ENCODE results near the gene NSRP1.
"Not testable (repeated sequence)": the region's sequence is repeated elsewhere in the genome, so short reads cannot be mapped to it uniquely, and the experiment has no call there.

Gene NSRP1

DNA sequence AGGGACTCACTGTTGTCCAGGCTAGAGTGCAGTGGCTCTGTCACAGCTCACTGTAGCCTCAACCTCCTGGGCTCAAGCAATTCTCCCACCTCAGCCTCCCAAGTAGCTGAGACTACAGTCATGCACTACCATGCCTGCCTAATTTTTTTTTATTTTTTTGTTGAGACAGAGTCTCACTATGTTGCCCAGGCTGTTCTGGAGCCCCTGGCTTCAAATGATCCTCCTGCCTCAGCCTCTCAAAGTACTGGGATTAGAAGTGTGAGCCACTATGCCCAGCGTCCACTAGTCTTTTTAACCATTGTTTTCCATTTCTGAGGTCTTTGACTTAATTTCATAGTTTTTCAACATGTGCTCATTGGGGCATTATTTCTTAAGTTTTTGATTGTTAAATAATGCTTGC is 13.5 kb downstream of the NSRP1 start:
- Histone ChIP-seq H3K27ac (ENCODE audit: low read length) (no peak overlapping the region), H3K4me1 (ENCODE audit: control insufficient read depth, low read depth, low read length) (peaks cover 13% of the 10 kb centered on the region), H3K27me3 (ENCODE audit: control insufficient read depth, insufficient read depth, low read length) (no peaks in the 10 kb centered on the region), H3K36me3 (ENCODE audit: control insufficient read depth, low read depth, low read length) (peaks cover 15% of the 10 kb centered on the region), H3K9me3 (ENCODE audit: control insufficient read depth, low read depth, low read length) (no peaks in the 10 kb centered on the region), H3K9ac (ENCODE audit: low read length) (no peak overlapping the region), H3K4me3 (ENCODE audit: low read length) (no peak overlapping the region)

GRCh38 chr17:30132615-30133014 is 16.0 kb downstream of the NSRP1 start:
- Histone ChIP-seq H3K36me3 (ENCODE audit: control insufficient read depth, low read depth, low read length) (peaks cover 8% of the 10 kb centered on the region), H3K9ac (ENCODE audit: low read length) (no peak overlapping the region), H3K4me3 (ENCODE audit: low read length) (no peak overlapping the region), H3K9me3 (ENCODE audit: control insufficient read depth, low read depth, low read length) (no peaks in the 10 kb centered on the region), H3K27ac (ENCODE audit: low read length) (no peak overlapping the region), H3K4me1 (ENCODE audit: control insufficient read depth, low read depth, low read length) (peaks cover 13% of the 10 kb centered on the region), H3K27me3 (ENCODE audit: control insufficient read depth, insufficient read depth, low read length) (no peaks in the 10 kb centered on the region)

GRCh38 chr17:30133197-30133596 is 16.6 kb downstream of the NSRP1 start:
- H3K27me3 ChIP-seq (ENCODE audit: control insufficient read depth, insufficient read depth, low read length) = no peaks in the 10 kb centered on the region

GRCh38 chr17:30134551-30134950 is 17.9 kb downstream of the NSRP1 start:
- no peak overlapping the region for H3K27ac ChIP-seq (ENCODE audit: low read length)
- no peaks in the 10 kb centered on the region for H3K9me3 ChIP-seq (ENCODE audit: control insufficient read depth, low read depth, low read length)
- peaks cover 4% of the 10 kb centered on the region for H3K36me3 ChIP-seq (ENCODE audit: control insufficient read depth, low read depth, low read length)
- no peak overlapping the region for H3K9ac ChIP-seq (ENCODE audit: low read length)
- H3K4me1 ChIP-seq (ENCODE audit: control insufficient read depth, low read depth, low read length) = peaks cover 13% of the 10 kb centered on the region
- no peaks in the 10 kb centered on the region for H3K27me3 ChIP-seq (ENCODE audit: control insufficient read depth, insufficient read depth, low read length)
- no peak overlapping the region for H3K4me3 ChIP-seq (ENCODE audit: low read length)

More at GRCh38 chr17:30133197-30133596, 16.6 kb downstream of the NSRP1 start:
- peaks cover 8% of the 10 kb centered on the region for H3K36me3 ChIP-seq (ENCODE audit: control insufficient read depth, low read depth, low read length)
- H3K4me1 ChIP-seq (ENCODE audit: control insufficient read depth, low read depth, low read length) = peaks cover 13% of the 10 kb centered on the region
- H3K9ac ChIP-seq (ENCODE audit: low read length) = no peak overlapping the region
- no peaks in the 10 kb centered on the region for H3K9me3 ChIP-seq (ENCODE audit: control insufficient read depth, low read depth, low read length)
- no peak overlapping the region for H3K27ac ChIP-seq (ENCODE audit: low read length)
- H3K4me3 ChIP-seq (ENCODE audit: low read length) = no peak overlapping the region

GRCh38 chr17:30137158-30137557 is 20.5 kb downstream of the NSRP1 start:
- H3K9me3 ChIP-seq (ENCODE audit: control insufficient read depth, low read depth, low read length) = no peaks in the 10 kb centered on the region
- no peak overlapping the region for H3K9ac ChIP-seq (ENCODE audit: low read length)
- H3K4me3 ChIP-seq (ENCODE audit: low read length) = no peak overlapping the region
- H3K27ac ChIP-seq (ENCODE audit: low read length) = no peak overlapping the region
- H3K4me1 ChIP-seq (ENCODE audit: control insufficient read depth, low read depth, low read length) = no peaks in the 10 kb centered on the region
- H3K27me3 ChIP-seq (ENCODE audit: control insufficient read depth, insufficient read depth, low read length) = no peaks in the 10 kb centered on the region
- peaks cover 4% of the 10 kb centered on the region for H3K36me3 ChIP-seq (ENCODE audit: control insufficient read depth, low read depth, low read length)

DNA sequence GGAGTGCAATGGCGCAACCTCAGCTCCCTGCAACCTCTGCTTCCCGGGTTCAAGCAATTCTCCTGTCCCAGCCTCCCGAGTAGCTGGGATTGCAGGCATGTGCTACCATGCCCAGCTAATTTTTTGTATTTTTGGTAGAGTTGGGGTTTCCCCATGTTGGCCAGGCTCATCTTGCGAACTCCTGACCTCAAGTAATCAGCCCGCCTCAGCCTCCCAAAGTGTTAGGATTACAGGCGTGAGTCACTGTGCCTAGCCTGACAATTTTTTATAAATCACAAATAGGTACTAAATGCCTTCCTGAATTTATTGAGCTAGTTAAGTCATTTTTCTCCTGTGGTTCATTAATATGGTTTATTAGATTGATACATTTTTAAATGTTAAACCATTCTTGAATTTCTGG is 31.2 kb downstream of the NSRP1 start:
- not testable (repeated sequence) for H3K4me1 ChIP-seq (ENCODE audit: control insufficient read depth, low read depth, low read length); H3K27me3 ChIP-seq (ENCODE audit: control insufficient read depth, insufficient read depth, low read length); H3K9ac ChIP-seq (ENCODE audit: low read length); H3K27ac ChIP-seq (ENCODE audit: low read length); H3K9me3 ChIP-seq (ENCODE audit: control insufficient read depth, low read depth, low read length); H3K4me3 ChIP-seq (ENCODE audit: low read length); H3K36me3 ChIP-seq (ENCODE audit: control insufficient read depth, low read depth, low read length)

DNA sequence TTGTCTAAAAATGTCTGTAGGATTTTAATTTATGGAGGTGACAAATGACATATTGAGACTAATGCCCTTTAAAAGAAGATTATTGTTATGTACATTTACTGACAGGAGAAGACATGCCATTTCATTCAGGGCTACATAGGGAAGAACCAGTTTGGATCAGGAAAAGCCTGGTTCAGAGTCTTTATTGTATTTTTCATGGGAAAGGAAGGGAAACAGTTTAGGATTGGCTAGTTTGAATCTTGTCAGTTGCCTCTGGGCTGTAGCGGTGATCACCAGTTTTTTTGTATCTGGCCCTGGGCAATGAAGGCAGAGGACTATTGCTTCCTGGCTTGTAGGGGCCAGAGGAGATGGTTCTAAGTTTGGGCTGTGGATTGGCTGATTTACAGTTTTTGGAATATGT is 31.8 kb downstream of the NSRP1 start:
- Histone ChIP-seq H3K9ac (ENCODE audit: low read length) (no peak overlapping the region), H3K36me3 (ENCODE audit: control insufficient read depth, low read depth, low read length) (no peaks in the 10 kb centered on the region), H3K27me3 (ENCODE audit: control insufficient read depth, insufficient read depth, low read length) (no peaks in the 10 kb centered on the region), H3K4me3 (ENCODE audit: low read length) (no peak overlapping the region), H3K4me1 (ENCODE audit: control insufficient read depth, low read depth, low read length) (peaks cover 6% of the 10 kb centered on the region), H3K27ac (ENCODE audit: low read length) (no peak overlapping the region), H3K9me3 (ENCODE audit: control insufficient read depth, low read depth, low read length) (no peaks in the 10 kb centered on the region)

DNA sequence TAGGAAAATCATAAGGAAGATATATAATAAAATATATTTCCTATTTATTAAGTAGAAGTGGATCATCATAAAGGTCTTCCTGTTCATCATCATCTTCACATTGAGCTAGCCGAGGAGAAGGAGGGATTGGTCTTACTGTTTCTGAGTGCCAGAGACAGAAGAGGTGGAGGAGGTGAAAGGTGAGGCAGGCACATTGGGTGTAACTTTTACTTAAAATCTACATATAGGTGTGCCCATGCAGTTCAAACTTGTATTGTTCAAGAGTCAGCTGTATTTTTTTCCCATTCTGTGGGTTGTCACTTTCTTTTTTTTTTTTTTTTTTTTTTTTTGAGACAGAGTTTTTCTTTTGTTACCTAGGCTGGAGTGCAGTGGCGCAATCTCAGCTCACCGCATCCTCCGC is 34.9 kb downstream of the NSRP1 start:
- Histone ChIP-seq H3K9ac (ENCODE audit: low read length) (no peak overlapping the region), H3K4me1 (ENCODE audit: control insufficient read depth, low read depth, low read length) (peaks cover 6% of the 10 kb centered on the region), H3K4me3 (ENCODE audit: low read length) (no peak overlapping the region), H3K27ac (ENCODE audit: low read length) (no peak overlapping the region), H3K9me3 (ENCODE audit: control insufficient read depth, low read depth, low read length) (no peaks in the 10 kb centered on the region), H3K36me3 (ENCODE audit: control insufficient read depth, low read depth, low read length) (peaks cover under 1% of the 10 kb centered on the region), H3K27me3 (ENCODE audit: control insufficient read depth, insufficient read depth, low read length) (no peaks in the 10 kb centered on the region)

- H3K4me3 ChIP-seq (ENCODE audit: low read length) = no peak overlapping the region
- no peaks in the 10 kb centered on the region for H3K27me3 ChIP-seq (ENCODE audit: control insufficient read depth, insufficient read depth, low read length)
- peaks cover 6% of the 10 kb centered on the region for H3K36me3 ChIP-seq (ENCODE audit: control insufficient read depth, low read depth, low read length)
- H3K9me3 ChIP-seq (ENCODE audit: control insufficient read depth, low read depth, low read length) = peaks cover under 1% of the 10 kb centered on the region
- H3K27ac ChIP-seq (ENCODE audit: low read length) = no peak overlapping the region
- H3K4me1 ChIP-seq (ENCODE audit: control insufficient read depth, low read depth, low read length) = no peaks in the 10 kb centered on the region
- H3K9ac ChIP-seq (ENCODE audit: low read length) = no peak overlapping the region
Measured at GRCh38 chr17:30153463-30153862, 36.8 kb downstream of the NSRP1 start.

DNA sequence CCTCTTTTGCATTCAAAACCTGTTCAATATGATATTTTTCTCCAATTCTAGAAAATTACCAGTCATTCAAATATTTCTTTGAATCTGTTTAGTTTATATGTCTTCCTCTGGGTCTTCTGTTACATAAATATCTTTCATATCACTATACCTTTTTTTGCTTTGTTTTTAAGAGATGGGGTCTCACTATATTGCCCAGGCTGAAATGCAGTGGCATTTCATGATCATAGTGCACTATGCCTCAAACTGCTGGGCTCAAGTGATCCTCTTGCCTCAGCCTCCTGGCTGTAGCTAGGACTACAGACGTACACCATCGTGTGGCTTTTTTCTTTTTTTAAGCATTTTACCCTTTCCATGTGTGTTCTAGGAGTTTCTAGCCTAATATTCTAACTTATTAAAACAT is 38.8 kb downstream of the NSRP1 start:
- peaks cover 8% of the 10 kb centered on the region for H3K36me3 ChIP-seq (ENCODE audit: control insufficient read depth, low read depth, low read length)
- peaks cover 8% of the 10 kb centered on the region for H3K9me3 ChIP-seq (ENCODE audit: control insufficient read depth, low read depth, low read length)
- H3K27ac ChIP-seq (ENCODE audit: low read length) = no peak overlapping the region
- no peak overlapping the region for H3K9ac ChIP-seq (ENCODE audit: low read length)
- no peak overlapping the region for H3K4me3 ChIP-seq (ENCODE audit: low read length)
- H3K4me1 ChIP-seq (ENCODE audit: control insufficient read depth, low read depth, low read length) = no peaks in the 10 kb centered on the region
- no peaks in the 10 kb centered on the region for H3K27me3 ChIP-seq (ENCODE audit: control insufficient read depth, insufficient read depth, low read length)

DNA sequence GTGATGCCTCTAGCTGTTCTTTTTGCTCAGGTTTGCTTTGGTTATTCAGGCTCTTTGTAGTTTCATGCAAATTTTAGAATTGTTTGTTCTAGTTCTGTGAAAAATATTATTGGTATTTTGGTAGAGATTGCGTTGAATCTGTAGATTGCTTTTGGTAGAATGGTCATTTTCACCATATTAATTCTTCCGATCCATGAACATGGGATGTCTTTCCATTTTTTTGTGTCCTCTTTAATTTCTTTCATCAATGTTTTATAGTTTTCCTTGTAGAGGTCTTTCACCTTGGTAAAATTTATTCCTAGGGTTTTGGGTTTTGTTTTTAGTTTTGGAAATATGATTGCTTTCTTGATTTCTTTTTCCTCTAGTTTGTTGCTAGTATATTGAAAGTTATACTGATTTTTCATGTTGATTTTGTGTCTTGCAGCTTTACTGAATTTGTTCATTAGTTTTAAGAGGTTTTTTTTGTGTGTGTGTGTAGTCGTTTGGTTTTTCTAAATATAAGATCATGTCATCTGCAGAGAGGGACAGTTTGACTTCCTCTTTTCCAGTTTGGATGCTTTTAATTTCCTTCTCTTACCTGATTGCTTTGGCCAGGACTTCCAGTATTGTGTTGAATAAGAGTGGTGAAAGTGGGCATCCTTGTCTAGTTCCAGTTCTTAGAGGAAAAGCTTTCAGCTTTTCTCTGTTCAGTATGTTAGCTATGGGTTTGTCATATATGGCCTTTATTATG is 42.4 kb downstream of the NSRP1 start:
- H3K4me3 ChIP-seq (ENCODE audit: low read length) = no peak overlapping the region
- peaks cover 8% of the 10 kb centered on the region for H3K9me3 ChIP-seq (ENCODE audit: control insufficient read depth, low read depth, low read length)
- H3K4me1 ChIP-seq (ENCODE audit: control insufficient read depth, low read depth, low read length) = no peaks in the 10 kb centered on the region
- peaks cover 12% of the 10 kb centered on the region for H3K36me3 ChIP-seq (ENCODE audit: control insufficient read depth, low read depth, low read length)
- no peaks in the 10 kb centered on the region for H3K27me3 ChIP-seq (ENCODE audit: control insufficient read depth, insufficient read depth, low read length)
- H3K9ac ChIP-seq (ENCODE audit: low read length) = no peak overlapping the region
- no peak overlapping the region for H3K27ac ChIP-seq (ENCODE audit: low read length)

DNA sequence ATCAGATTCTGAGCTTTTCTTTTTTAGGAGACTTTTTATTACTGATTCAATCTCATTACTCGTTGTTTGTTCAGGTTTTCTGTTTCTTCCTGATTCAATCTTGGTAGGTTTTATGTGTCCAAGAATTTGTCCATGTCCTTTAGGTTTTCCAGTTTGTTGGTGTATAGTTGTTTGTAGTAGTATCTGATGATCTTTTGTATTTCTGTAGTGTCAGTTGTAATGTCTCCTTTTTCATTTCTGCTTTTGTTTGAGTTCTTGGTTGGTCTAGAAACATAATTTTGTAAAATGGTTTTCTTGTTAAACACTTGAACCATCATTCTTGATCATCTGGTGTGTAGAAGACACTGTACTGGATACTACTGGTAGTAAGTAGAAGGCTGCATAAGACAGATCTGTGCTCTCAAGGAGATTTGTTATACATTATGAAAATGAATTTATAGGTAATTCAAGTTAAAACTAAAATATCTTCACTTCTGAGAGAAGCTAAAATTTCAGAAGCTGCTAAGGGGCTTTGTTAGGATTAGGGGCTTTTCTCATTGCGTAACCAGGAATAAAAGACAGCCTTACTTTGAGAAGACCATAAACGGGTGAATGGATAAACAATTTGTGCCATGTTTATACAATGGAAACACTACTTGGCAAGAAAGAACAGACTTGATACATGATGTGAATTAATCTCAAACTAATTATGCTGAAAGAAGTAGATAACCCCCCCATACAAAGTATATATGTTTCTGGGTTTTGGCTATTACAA is 44.0 kb downstream of the NSRP1 start:
- Histone ChIP-seq H3K27me3 (ENCODE audit: control insufficient read depth, insufficient read depth, low read length) (no peaks in the 10 kb centered on the region), H3K27ac (ENCODE audit: low read length) (no peak overlapping the region), H3K4me1 (ENCODE audit: control insufficient read depth, low read depth, low read length) (no peaks in the 10 kb centered on the region), H3K36me3 (ENCODE audit: control insufficient read depth, low read depth, low read length) (peaks cover 12% of the 10 kb centered on the region), H3K4me3 (ENCODE audit: low read length) (no peak overlapping the region), H3K9me3 (ENCODE audit: control insufficient read depth, low read depth, low read length) (peaks cover 8% of the 10 kb centered on the region), H3K9ac (ENCODE audit: low read length) (no peak overlapping the region)
